Measurements from ENCODE around the gene TRAF3.

Gene TRAF3

GRCh38 chr14:102897299-102898027, 120.2 kb downstream of the TRAF3 start:
- no peak for DNase-seq

GRCh38 chr14:102898298-102898697, 121.0 kb downstream of the TRAF3 start:
- no peak for DNase-seq

- no peak for DNase-seq
Observed at GRCh38 chr14:102898776-102899515, 121.7 kb downstream of the TRAF3 start.

GRCh38 chr14:102899516-102899900, 122.3 kb downstream of the TRAF3 start:
- no peak for DNase-seq

- peak; percentile 35 for DNase-seq
Observed at GRCh38 chr14:102900631-102901571, 123.7 kb downstream of the TRAF3 start.

GRCh38 chr14:102901633-102902032, 124.4 kb downstream of the TRAF3 start:
- no peak for DNase-seq

- no peak for DNase-seq
Observed at GRCh38 chr14:102902086-102902485, 124.8 kb downstream of the TRAF3 start.

- DNase-seq, result no peak
Observed at GRCh38 chr14:102902523-102903247, 125.4 kb downstream of the TRAF3 start.

GRCh38 chr14:102903248-102903888, 126.1 kb downstream of the TRAF3 start:
- DNase-seq, result no peak

GRCh38 chr14:102903889-102904512, 126.8 kb downstream of the TRAF3 start:
- DNase-seq, result no peak

- DNase-seq, result no peak
Observed at GRCh38 chr14:102905116-102906108, 128.2 kb downstream of the TRAF3 start.

- no peak for DNase-seq
Observed at GRCh38 chr14:102906616-102907302, 129.5 kb downstream of the TRAF3 start.

- DNase-seq, result no peak
Observed at GRCh38 chr14:102907303-102907844, 130.1 kb downstream of the TRAF3 start.

GRCh38 chr14:102907980-102908730, 130.9 kb downstream of the TRAF3 start:
- no peak for DNase-seq

GRCh38 chr14:102908766-102909455, 131.7 kb downstream of the TRAF3 start:
- DNase-seq, result no peak

- DNase-seq, result no peak
Observed at GRCh38 chr14:102909462-102909861, 132.2 kb downstream of the TRAF3 start.

- no peak for DNase-seq
Observed at GRCh38 chr14:102909911-102910310, 132.7 kb downstream of the TRAF3 start.

GRCh38 chr14:102910442-102910841, 133.2 kb downstream of the TRAF3 start:
- no peak for DNase-seq

Measured in CD4-positive, alpha-beta T cell treated with Interleukin-6 for 4 hours (primary cell).